ENCODE measurements around the gene MARCO.

The MARCO gene

GRCh38 chr2:118913131-118913802, 28.7 kb upstream of the MARCO start:
- Mint-ChIP-seq H3K27me3 (ENCODE audit: low read depth, poor library complexity) (peaks cover 15% of the 10 kb centered on the region), H3K36me3 (ENCODE audit: low read depth) (no peaks in the 10 kb centered on the region), H3K27ac (peak overlapping the region; percentile 52), H3K4me3 (no peak overlapping the region), H3K4me1 (peaks cover 23% of the 10 kb centered on the region), H3K9me3 (no peaks in the 10 kb centered on the region)
- no peak for TF ChIP-seq CTCF (IDR thresholded peaks at IDR 0.05)
- no peak for DNase-seq

- peaks cover 15% of the 10 kb centered on the region for H3K27me3 Mint-ChIP-seq (ENCODE audit: low read depth, poor library complexity)
- no peak overlapping the region for H3K4me3 Mint-ChIP-seq
- no peak for DNase-seq
- TF ChIP-seq CTCF (IDR thresholded peaks at IDR 0.05), result no peak
- H3K9me3 Mint-ChIP-seq, result no peaks in the 10 kb centered on the region
- no peaks in the 10 kb centered on the region for H3K36me3 Mint-ChIP-seq (ENCODE audit: low read depth)
- H3K27ac Mint-ChIP-seq, result peak overlapping the region; percentile 52
- H3K4me1 Mint-ChIP-seq, result peaks cover 21% of the 10 kb centered on the region
These were observed 28.0 kb upstream of the MARCO start for GRCh38 chr2:118913803-118914645.

GRCh38 chr2:118914721-118915453, 27.1 kb upstream of the MARCO start:
- no peaks in the 10 kb centered on the region for H3K36me3 Mint-ChIP-seq (ENCODE audit: low read depth)
- H3K4me3 Mint-ChIP-seq, result no peak overlapping the region
- H3K4me1 Mint-ChIP-seq, result peaks cover 21% of the 10 kb centered on the region
- H3K27me3 Mint-ChIP-seq (ENCODE audit: low read depth, poor library complexity), result peaks cover 10% of the 10 kb centered on the region
- H3K27ac Mint-ChIP-seq, result no peak overlapping the region
- TF ChIP-seq CTCF (IDR thresholded peaks at IDR 0.05), result no peak
- H3K9me3 Mint-ChIP-seq, result no peaks in the 10 kb centered on the region
- no peak for DNase-seq

GRCh38 chr2:118918017-118918416, 24.0 kb upstream of the MARCO start:
- Mint-ChIP-seq H3K36me3 (ENCODE audit: low read depth) (no peaks in the 10 kb centered on the region), H3K4me1 (peaks cover 12% of the 10 kb centered on the region), H3K9me3 (peaks cover 3% of the 10 kb centered on the region), H3K4me3 (no peak overlapping the region), H3K27me3 (ENCODE audit: low read depth, poor library complexity) (peaks cover 7% of the 10 kb centered on the region), H3K27ac (no peak overlapping the region)
- no peak for TF ChIP-seq CTCF (IDR thresholded peaks at IDR 0.05)
- DNase-seq, result no peak

GRCh38 chr2:118921646-118922045, 20.3 kb upstream of the MARCO start:
- Mint-ChIP-seq H3K27ac (no peak overlapping the region), H3K4me1 (peaks cover 8% of the 10 kb centered on the region), H3K36me3 (ENCODE audit: low read depth) (no peaks in the 10 kb centered on the region), H3K4me3 (no peak overlapping the region), H3K27me3 (ENCODE audit: low read depth, poor library complexity) (peaks cover 7% of the 10 kb centered on the region), H3K9me3 (peaks cover 10% of the 10 kb centered on the region)
- no peak for TF ChIP-seq CTCF (IDR thresholded peaks at IDR 0.05)
- no peak for DNase-seq
